PFSK-1 (cell line): ENCODE data around the gene KRTAP4-2. TPM values are rescaled to one million over a fixed set of nuclear protein-coding genes. Genes with fewer than 3 reads are reported as not detected.
"Not testable (repeated sequence)": the region's sequence is repeated elsewhere in the genome, so short reads cannot be mapped to it uniquely, and the experiment has no call there.

Experiments used
- FOXP2 ChIP-seq: optimal IDR thresholded peaks from 2 replicates; pipeline ENCODE3; 2011; ENCODE audit warnings: borderline replicate concordance, control low read depth, inconsistent platforms; ENCODE audit not compliant: insufficient read depth; ENCODE audit errors: extremely low read length, extremely low read depth
- POLR2AphosphoS5 ChIP-seq: IDR thresholded peaks from 2 replicates; pipeline ENCODE4 v1.6.1; 2012; ENCODE audit warnings: low read depth, mild to moderate bottlenecking, control low read depth, low read length, moderate library complexity
- SIN3A ChIP-seq: IDR thresholded peaks from 2 replicates; pipeline ENCODE4 v1.6.1; 2012; ENCODE audit warnings: mild to moderate bottlenecking, low read length, moderate library complexity, borderline replicate concordance; ENCODE audit not compliant: insufficient read depth
- TAF1 ChIP-seq: IDR thresholded peaks from 2 replicates; pipeline ENCODE4 v1.6.1; 2012; ENCODE audit warnings: low read length, control low read depth, borderline replicate concordance; ENCODE audit not compliant: insufficient read depth
- polyA plus RNA-seq: library from polyadenylated mRNA; unstranded; fragments of >200 nt; gene quantifications from one replicate; pipeline ENCODE4 v1.2.1, GENCODE V29; 2012; ENCODE audit warnings: low read depth, missing spikeins; ENCODE audit not compliant: insufficient read length
- TF ChIP-seq, protein P1 (sequence below), 2 experiments: IDR thresholded peaks; 2 replicates each; pipeline versions ENCODE4 v1.6.1 to v1.8.0; 2011 to 2012; ENCODE audit warnings: low read depth in 2 of 2, low read length in 2 of 2, control low read depth in 1 of 2, inconsistent platforms in 1 of 2, mild to moderate bottlenecking in 1 of 2, moderate library complexity in 1 of 2; ENCODE audit not compliant: insufficient read depth in 1 of 2

KRTAP4-2 gene
- not detected for polyA plus RNA-seq

GRCh38 chr17:41177727-41178271, at the start of gene KRTAP4-2:
KRTAP4-2 (minus strand) TSS chr17:41178221; CDS start chr17:41178164, 57 bp downstream.
- no peak for TF ChIP-seq SIN3A
- no peak for TF ChIP-seq POLR2AphosphoS5
- TF ChIP-seq TAF1 = no peak
- TF ChIP-seq FOXP2 = no peak
- TF ChIP-seq, protein P1, sequence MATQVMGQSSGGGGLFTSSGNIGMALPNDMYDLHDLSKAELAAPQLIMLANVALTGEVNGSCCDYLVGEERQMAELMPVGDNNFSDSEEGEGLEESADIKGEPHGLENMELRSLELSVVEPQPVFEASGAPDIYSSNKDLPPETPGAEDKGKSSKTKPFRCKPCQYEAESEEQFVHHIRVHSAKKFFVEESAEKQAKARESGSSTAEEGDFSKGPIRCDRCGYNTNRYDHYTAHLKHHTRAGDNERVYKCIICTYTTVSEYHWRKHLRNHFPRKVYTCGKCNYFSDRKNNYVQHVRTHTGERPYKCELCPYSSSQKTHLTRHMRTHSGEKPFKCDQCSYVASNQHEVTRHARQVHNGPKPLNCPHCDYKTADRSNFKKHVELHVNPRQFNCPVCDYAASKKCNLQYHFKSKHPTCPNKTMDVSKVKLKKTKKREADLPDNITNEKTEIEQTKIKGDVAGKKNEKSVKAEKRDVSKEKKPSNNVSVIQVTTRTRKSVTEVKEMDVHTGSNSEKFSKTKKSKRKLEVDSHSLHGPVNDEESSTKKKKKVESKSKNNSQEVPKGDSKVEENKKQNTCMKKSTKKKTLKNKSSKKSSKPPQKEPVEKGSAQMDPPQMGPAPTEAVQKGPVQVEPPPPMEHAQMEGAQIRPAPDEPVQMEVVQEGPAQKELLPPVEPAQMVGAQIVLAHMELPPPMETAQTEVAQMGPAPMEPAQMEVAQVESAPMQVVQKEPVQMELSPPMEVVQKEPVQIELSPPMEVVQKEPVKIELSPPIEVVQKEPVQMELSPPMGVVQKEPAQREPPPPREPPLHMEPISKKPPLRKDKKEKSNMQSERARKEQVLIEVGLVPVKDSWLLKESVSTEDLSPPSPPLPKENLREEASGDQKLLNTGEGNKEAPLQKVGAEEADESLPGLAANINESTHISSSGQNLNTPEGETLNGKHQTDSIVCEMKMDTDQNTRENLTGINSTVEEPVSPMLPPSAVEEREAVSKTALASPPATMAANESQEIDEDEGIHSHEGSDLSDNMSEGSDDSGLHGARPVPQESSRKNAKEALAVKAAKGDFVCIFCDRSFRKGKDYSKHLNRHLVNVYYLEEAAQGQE (IDR thresholded peaks at IDR 0.05; ENCODE audit: insufficient read depth in 1 of 2, low read depth in 2 of 2, low read length in 2 of 2) = no peak

- not testable (repeated sequence) for TF ChIP-seq SIN3A, FOXP2
- TF ChIP-seq, protein P1 (IDR thresholded peaks at IDR 0.05; ENCODE audit: insufficient read depth in 1 of 2, low read depth in 2 of 2, low read length in 2 of 2) = not testable (repeated sequence)
These were observed 48.6 kb upstream of the KRTAP4-2 start, which contains the start of gene KRTAP9-2 for GRCh38 chr17:41226598-41227095. KRTAP9-2 (plus strand) TSS chr17:41226648; CDS start chr17:41226655, 7 bp downstream.

- no peak for TF ChIP-seq POLR2AphosphoS5
- no peak for TF ChIP-seq TAF1
- no peak for TF ChIP-seq SIN3A
- TF ChIP-seq, protein P1 (IDR thresholded peaks at IDR 0.05; ENCODE audit: insufficient read depth in 1 of 2, low read depth in 2 of 2, low read length in 2 of 2) = no peak
- no peak for TF ChIP-seq FOXP2
These were observed 48.0 kb upstream of the KRTAP4-2 start for GRCh38 chr17:41226051-41226450.

DNA sequence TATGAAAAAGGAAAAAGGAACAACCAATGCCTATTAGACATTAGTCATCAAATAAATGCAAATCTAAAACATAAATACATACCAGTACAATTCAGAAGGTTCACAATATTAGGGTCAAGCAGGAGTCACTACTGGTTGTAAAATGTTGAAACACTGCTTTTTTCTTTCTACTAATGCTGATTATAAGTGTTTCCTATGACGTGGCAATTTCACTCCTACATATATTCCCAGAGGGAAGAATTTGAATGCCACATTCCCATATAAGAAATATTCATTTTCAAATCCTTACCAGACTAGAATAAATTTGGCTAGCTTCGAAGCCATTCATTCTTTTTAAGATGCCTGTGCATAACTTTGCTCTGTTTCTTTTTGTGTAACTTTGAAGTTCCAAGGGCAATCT, 45.8 kb upstream of the KRTAP4-2 start:
- no peak for TF ChIP-seq POLR2AphosphoS5
- no peak for TF ChIP-seq FOXP2
- no peak for TF ChIP-seq SIN3A
- TF ChIP-seq TAF1 = no peak
- TF ChIP-seq, protein P1 (IDR thresholded peaks at IDR 0.05; ENCODE audit: insufficient read depth in 1 of 2, low read depth in 2 of 2, low read length in 2 of 2) = no peak

DNA sequence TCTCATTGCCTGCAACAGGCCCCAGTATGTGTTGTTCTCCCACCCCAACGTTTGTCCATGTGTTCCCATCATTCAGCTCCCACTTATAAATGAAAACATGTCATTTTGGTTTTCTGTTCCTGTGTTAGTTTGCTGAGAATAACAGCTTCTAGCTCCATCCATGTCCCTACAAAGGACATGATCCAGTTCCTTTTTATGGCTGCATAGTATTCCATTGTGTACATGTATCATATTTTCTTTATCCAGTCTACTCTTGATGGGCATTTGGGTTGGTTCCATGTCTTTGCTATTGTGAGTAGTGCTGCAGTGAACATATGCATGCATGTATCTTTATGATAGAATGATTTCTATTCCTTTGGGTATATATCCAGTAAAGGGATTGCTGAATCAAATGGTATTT, 37.7 kb upstream of the KRTAP4-2 start:
- no peak for TF ChIP-seq TAF1
- TF ChIP-seq SIN3A = no peak
- TF ChIP-seq, protein P1 (IDR thresholded peaks at IDR 0.05; ENCODE audit: insufficient read depth in 1 of 2, low read depth in 2 of 2, low read length in 2 of 2) = no peak
- TF ChIP-seq POLR2AphosphoS5 = no peak
- TF ChIP-seq FOXP2 = no peak
